Neutrophil (primary cell): ENCODE data around the gene LGALS1.
A peak's percentile ranks its signal among the peaks of the same experiment; 100 is the strongest.

Experiments used
- H3K27ac ChIP-seq: fragments of 200-600 bp; sonication (generic); 2 replicates; pipeline ENCODE4 v1.5.1; 2016; ENCODE audit warnings: mild to moderate bottlenecking, moderate library complexity
- H3K27me3 ChIP-seq: fragments of 200-600 bp; sonication (generic); 2 replicates; pipeline ENCODE4 v1.6.0; 2016; ENCODE audit warnings: mild to moderate bottlenecking
- H3K36me3 ChIP-seq: fragments of 200-600 bp; sonication (generic); 2 replicates; pipeline ENCODE4 v1.5.1; 2017
- H3K4me1 ChIP-seq, 2 experiments: fragments of 200-600 bp in 1 of 2; sonication (generic) in 1 of 2; 1 replicate in 1 of 2; 2 replicates in 1 of 2; pipeline versions ENCODE4 v1.5.1 to v1.6.1; 2013 to 2016; ENCODE audit warnings: low read depth in 1 of 2, low read length in 1 of 2, mild to moderate bottlenecking in 1 of 2, moderate library complexity in 1 of 2; ENCODE audit not compliant: control insufficient read depth in 1 of 2, insufficient read depth in 1 of 2
- H3K4me3 ChIP-seq, 2 experiments: fragments of 200-600 bp in 1 of 2; sonication (generic) in 1 of 2; 1 replicate in 1 of 2; 2 replicates in 1 of 2; pipeline ENCODE4 v1.5.1; 2013 to 2016; ENCODE audit warnings: low read depth in 1 of 2, low read length in 1 of 2, mild to moderate bottlenecking in 1 of 2, moderate library complexity in 1 of 2
- H3K9me3 ChIP-seq: fragments of 200-600 bp; sonication (generic); 2 replicates; pipeline ENCODE4 v1.5.1; 2016
- TF ChIP-seq, protein P1 (sequence below): fragments of 200-600 bp; sonication (generic); IDR thresholded peaks from 2 replicates; pipeline ENCODE4 v1.5.1; 2016; ENCODE audit warnings: antibody characterized with exemption

Gene LGALS1

DNA sequence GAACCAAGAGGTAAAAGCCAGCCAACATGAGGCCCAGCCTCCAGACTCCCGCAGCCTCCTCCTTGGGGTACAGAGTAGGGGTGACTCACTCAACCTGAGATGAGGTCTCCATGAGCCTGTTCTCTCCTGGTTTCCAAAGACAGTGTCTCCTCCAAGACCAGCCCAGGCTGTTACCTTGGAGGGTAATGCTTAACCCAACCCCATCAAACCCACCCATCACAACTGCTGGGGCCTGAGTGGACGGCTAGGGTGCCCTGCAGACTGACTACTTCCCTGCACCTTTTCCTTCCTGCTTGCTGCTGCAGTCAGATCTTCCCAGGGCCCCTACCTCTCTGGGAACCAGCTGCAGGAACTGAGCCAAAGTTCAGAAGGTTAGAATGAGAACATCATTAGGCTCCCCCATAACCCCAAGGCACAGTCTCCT is 5.6 kb downstream of the LGALS1 start:
- Histone ChIP-seq H3K36me3 (peaks cover 5% of the 10 kb centered on the region), H3K4me3 (no peak overlapping the region), H3K27ac (peak overlapping the region; percentile 15), H3K27me3 (no peaks in the 10 kb centered on the region), H3K9me3 (no peaks in the 10 kb centered on the region), H3K4me1 (peaks cover 21 to 39% of the 10 kb centered on the region in 2 experiments)
- TF ChIP-seq, protein P1, sequence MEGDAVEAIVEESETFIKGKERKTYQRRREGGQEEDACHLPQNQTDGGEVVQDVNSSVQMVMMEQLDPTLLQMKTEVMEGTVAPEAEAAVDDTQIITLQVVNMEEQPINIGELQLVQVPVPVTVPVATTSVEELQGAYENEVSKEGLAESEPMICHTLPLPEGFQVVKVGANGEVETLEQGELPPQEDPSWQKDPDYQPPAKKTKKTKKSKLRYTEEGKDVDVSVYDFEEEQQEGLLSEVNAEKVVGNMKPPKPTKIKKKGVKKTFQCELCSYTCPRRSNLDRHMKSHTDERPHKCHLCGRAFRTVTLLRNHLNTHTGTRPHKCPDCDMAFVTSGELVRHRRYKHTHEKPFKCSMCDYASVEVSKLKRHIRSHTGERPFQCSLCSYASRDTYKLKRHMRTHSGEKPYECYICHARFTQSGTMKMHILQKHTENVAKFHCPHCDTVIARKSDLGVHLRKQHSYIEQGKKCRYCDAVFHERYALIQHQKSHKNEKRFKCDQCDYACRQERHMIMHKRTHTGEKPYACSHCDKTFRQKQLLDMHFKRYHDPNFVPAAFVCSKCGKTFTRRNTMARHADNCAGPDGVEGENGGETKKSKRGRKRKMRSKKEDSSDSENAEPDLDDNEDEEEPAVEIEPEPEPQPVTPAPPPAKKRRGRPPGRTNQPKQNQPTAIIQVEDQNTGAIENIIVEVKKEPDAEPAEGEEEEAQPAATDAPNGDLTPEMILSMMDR = no peak

- Histone ChIP-seq H3K36me3 (peaks cover 5% of the 10 kb centered on the region), H3K9me3 (no peaks in the 10 kb centered on the region), H3K27me3 (no peaks in the 10 kb centered on the region), H3K4me3 (no peak overlapping the region), H3K4me1 (peaks cover 18 to 36% of the 10 kb centered on the region in 2 experiments), H3K27ac (peak overlapping the region; percentile 31)
- TF ChIP-seq, protein P1 = peak; percentile 90
Observed at GRCh38 chr22:37681556-37682049, 6.2 kb downstream of the LGALS1 start.

DNA sequence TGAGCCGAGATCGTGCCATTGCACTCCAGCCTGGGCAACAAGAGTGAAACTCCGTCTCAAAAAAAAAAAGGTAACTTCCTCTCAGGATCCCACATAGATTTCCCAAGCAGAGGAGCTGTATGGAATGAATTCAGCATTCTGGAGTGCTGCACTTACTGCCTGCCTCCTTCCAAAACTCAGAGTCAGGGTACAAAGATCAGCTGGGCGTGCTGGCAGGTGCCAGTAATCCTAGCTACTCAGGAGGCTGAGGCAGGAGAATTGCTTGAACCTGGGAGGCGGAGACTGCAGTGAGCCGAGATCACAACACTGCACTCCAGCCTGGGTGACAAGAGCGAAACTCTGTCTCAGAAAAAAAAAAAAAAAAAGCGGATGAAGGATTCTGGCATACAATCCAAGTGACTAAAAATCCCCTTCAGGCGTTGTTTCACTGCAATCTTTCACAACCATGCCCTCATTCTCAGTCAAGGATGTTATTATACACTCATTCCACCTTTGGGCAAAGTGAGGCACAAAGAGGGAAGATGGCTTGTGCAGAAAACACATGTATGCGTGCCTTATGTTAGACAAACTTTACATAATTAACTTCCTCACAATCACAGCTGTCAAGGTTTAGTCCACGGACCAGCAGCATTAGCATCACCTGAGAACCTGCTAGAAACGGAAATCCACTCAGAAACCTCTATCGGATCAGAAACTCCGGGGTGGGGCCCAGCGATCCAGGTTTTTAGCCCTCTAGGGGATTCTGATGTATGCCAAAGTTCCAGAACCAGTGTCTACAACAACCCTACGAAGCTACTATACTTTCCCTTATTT is 9.6 kb downstream of the LGALS1 start:
- TF ChIP-seq, protein P1 = no peak
- H3K4me3 ChIP-seq = no peak overlapping the region
- H3K27me3 ChIP-seq = no peaks in the 10 kb centered on the region
- H3K27ac ChIP-seq = no peak overlapping the region
- peaks cover 26% of the 10 kb centered on the region for H3K36me3 ChIP-seq
- peaks cover 26 to 31% of the 10 kb centered on the region in 2 experiments for H3K4me1 ChIP-seq
- H3K9me3 ChIP-seq = no peaks in the 10 kb centered on the region

- peaks cover 26 to 28% of the 10 kb centered on the region in 2 experiments for H3K4me1 ChIP-seq
- TF ChIP-seq, protein P1 = peak; percentile 22
Observed at GRCh38 chr22:37686002-37686982, 10.9 kb downstream of the LGALS1 start, which contains the start of gene NOL12. TSS of gene NOL12 (plus strand) at chr22:37686343. CDS start at chr22:37686393, 50 bp downstream.

GRCh38 chr22:37690407-37690806 is 15.0 kb downstream of the LGALS1 start:
- TF ChIP-seq, protein P1 = no peak
- no peaks in the 10 kb centered on the region for H3K27me3 ChIP-seq
- no peak overlapping the region for H3K4me3 ChIP-seq
- no peaks in the 10 kb centered on the region for H3K9me3 ChIP-seq
- no peak overlapping the region for H3K27ac ChIP-seq
- peaks cover 15 to 19% of the 10 kb centered on the region in 2 experiments for H3K4me1 ChIP-seq
- H3K36me3 ChIP-seq = peaks cover 76% of the 10 kb centered on the region

More at GRCh38 chr22:37686002-37686982, 10.9 kb downstream of the LGALS1 start, which contains the start of gene NOL12:
- Histone ChIP-seq H3K4me3 (peak within 1 kb of the TSS; percentile 83 to 97), H3K27me3 (no peaks in the 10 kb centered on the region), H3K36me3 (peaks cover 39% of the 10 kb centered on the region), H3K27ac (peak within 1 kb of the TSS; percentile 89), H3K9me3 (no peaks in the 10 kb centered on the region)
